GM23338 (cell line): ENCODE data around the gene EFCAB12. TPM values are rescaled to one million over a fixed set of nuclear protein-coding genes. Genes with fewer than 3 reads are reported as not detected.
"Not testable (repeated sequence)": the region's sequence is repeated elsewhere in the genome, so short reads cannot be mapped to it uniquely, and the experiment has no call there.

Experiments used
- ATAC-seq: fragments of 200-7000 bp; cut with Tn5 transposase; 3 replicates; pipeline ENCODE4 v1.9.1; 2020
- DNase-seq: peaks from one replicate; pipeline ENCODE4 v3.0.0-alpha.2; 2015; ENCODE audit warnings: low spot score
- H2AFZ ChIP-seq: fragments of 200-600 bp; sonication (generic); 2 replicates; pipeline ENCODE4 v1.8.0; 2016; ENCODE audit warnings: antibody characterized with exemption, mild to moderate bottlenecking, moderate library complexity
- H3F3A ChIP-seq: fragments of 200-600 bp; sonication (generic); replicated peaks from 2 replicates; pipeline ENCODE4 v1.8.0; 2017; ENCODE audit warnings: antibody characterized with exemption, mixed run types, low read depth
- H3K27ac ChIP-seq: fragments of 200-600 bp; sonication (generic); 2 replicates; pipeline ENCODE4 v1.6.1; 2016; ENCODE audit warnings: low read depth
- H3K27me3 ChIP-seq: fragments of 200-600 bp; sonication (generic); 2 replicates; pipeline ENCODE4 v1.8.0; 2016; ENCODE audit warnings: mild to moderate bottlenecking, mixed run types, moderate library complexity; ENCODE audit not compliant: insufficient read depth
- H3K36me3 ChIP-seq: fragments of 200-600 bp; sonication (generic); 2 replicates; pipeline ENCODE4 v1.8.0; 2016; ENCODE audit warnings: mild to moderate bottlenecking; ENCODE audit not compliant: insufficient read depth
- H3K4me1 ChIP-seq: fragments of 200-600 bp; sonication (generic); 2 replicates; pipeline ENCODE4 v1.8.0; 2016; ENCODE audit warnings: mild to moderate bottlenecking, moderate library complexity; ENCODE audit not compliant: insufficient read depth
- H3K4me2 ChIP-seq: fragments of 200-600 bp; sonication (generic); 2 replicates; pipeline ENCODE4 v1.7.1; 2017; ENCODE audit warnings: mixed run types
- H3K4me3 ChIP-seq: fragments of 200-600 bp; sonication (generic); 2 replicates; pipeline ENCODE4 v1.6.1; 2016; ENCODE audit warnings: mixed run types
- H3K79me2 ChIP-seq: fragments of 200-600 bp; sonication (generic); replicated peaks from 2 replicates; pipeline ENCODE4 v1.8.0; 2017; ENCODE audit warnings: mild to moderate bottlenecking; ENCODE audit not compliant: insufficient read depth
- H3K9me2 ChIP-seq: fragments of 200-600 bp; sonication (generic); 2 replicates; pipeline ENCODE4 v1.8.0; 2017; ENCODE audit not compliant: insufficient read depth
- H4K20me1 ChIP-seq: fragments of 200-600 bp; sonication (generic); replicated peaks from 2 replicates; pipeline ENCODE4 v1.8.0; 2017; ENCODE audit warnings: mild to moderate bottlenecking; ENCODE audit not compliant: insufficient read depth
- H3K27ac Mint-ChIP-seq: 2 replicates; pipeline ENCODE4 v1.8.0; 2020; ENCODE audit warnings: inconsistent platforms, mild to moderate bottlenecking, moderate library complexity, mixed read lengths
- H3K27me3 Mint-ChIP-seq: 3 replicates; pipeline ENCODE4 v1.8.0; 2022; ENCODE audit warnings: low read depth, mild to moderate bottlenecking, moderate library complexity, mixed read lengths, inconsistent platforms; ENCODE audit not compliant: insufficient read depth, poor library complexity
- H3K36me3 Mint-ChIP-seq: 3 replicates; pipeline ENCODE4 v1.8.0; 2021; ENCODE audit warnings: low read depth, mild to moderate bottlenecking, inconsistent platforms, moderate library complexity, mixed read lengths
- H3K4me1 Mint-ChIP-seq: 3 replicates; pipeline ENCODE4 v1.8.0; 2020; ENCODE audit warnings: mild to moderate bottlenecking, inconsistent platforms, mixed read lengths
- H3K4me3 Mint-ChIP-seq: 3 replicates; pipeline ENCODE4 v1.8.0; 2021; ENCODE audit warnings: moderate library complexity, mild to moderate bottlenecking, inconsistent platforms, mixed read lengths
- H3K9me3 Mint-ChIP-seq: 3 replicates; pipeline ENCODE4 v1.8.0; 2020; ENCODE audit warnings: moderate library complexity, mild to moderate bottlenecking, inconsistent platforms, mixed read lengths
- EZH2phosphoT487 ChIP-seq: fragments of 200-600 bp; sonication (generic); IDR thresholded peaks from one replicate; pipeline ENCODE4 v1.8.1; 2018; ENCODE audit warnings: antibody characterized with exemption; ENCODE audit not compliant: unreplicated experiment
- POLR2AphosphoS5 ChIP-seq: IDR thresholded peaks from 2 replicates; pipeline ENCODE4 v1.6.1; 2016; ENCODE audit warnings: antibody characterized with exemption, low read depth
- STAT1 ChIP-seq: IDR thresholded peaks from one replicate; pipeline ENCODE4 v1.6.1; 2016; ENCODE audit warnings: antibody characterized with exemption; ENCODE audit not compliant: unreplicated experiment
- polyA plus RNA-seq: library from polyadenylated mRNA; unstranded; fragments of >200 nt; fragmentation: Nextera tagmentation; extraction: Ambion mirVana; gene quantifications from 2 replicates; pipeline ENCODE4 v1.2.1, GENCODE V29; 2016
- total RNA-seq: library from RNA; depleted of rRNA; stranded (reverse); fragments of >200 nt; shearing (Covaris generic); gene quantifications from 2 replicates; pipeline ENCODE4 v1.2.3, GENCODE V29; 2014
- TF ChIP-seq, protein P1 (sequence below): fragments of 250-450 bp; sonication (Bioruptor Pico); IDR thresholded peaks from 2 replicates; pipeline ENCODE4 v1.5.0; 2020; ENCODE audit warnings: mild to moderate bottlenecking, moderate library complexity

The EFCAB12 gene
- total and polyA plus RNA-seq, 2 experiments from 2014 or later, result 0.24 to 0.65 TPM

DNA sequence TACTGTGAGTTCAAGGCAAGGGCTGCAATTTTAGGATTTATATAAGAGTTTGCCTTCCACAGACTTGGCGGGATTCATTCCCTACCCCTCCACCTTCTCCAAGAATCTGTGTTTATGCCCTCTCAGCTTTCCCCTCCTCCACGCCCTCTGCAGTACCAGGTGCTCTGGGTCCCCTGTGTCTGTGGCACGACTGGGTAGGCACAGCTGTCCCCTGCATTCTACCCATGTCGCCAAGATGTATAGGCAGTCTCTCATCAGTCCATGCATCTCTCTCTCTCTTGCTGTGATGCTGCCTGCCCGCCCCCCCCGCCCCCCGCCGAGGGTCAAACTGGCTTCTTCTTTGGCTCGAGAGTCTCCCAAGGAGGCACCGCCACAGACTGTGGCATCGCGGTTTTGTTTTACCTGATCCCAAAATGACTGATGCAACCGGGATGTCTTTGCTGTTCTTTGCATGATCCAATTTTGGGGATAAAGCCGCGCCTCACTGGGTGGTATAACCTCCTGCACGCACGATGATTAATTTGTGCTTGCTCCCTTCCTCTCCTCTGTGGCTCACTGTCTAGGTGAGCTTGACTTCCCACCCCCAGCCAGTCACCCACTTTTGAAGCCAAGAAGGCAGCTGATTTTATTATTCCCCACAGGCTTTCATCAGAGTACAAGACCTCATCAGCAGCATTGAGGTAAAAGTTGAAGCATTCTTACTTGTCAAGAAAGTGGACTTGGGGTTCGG is 43.7 kb downstream of the EFCAB12 start (continued):
- TF ChIP-seq, protein P1, sequence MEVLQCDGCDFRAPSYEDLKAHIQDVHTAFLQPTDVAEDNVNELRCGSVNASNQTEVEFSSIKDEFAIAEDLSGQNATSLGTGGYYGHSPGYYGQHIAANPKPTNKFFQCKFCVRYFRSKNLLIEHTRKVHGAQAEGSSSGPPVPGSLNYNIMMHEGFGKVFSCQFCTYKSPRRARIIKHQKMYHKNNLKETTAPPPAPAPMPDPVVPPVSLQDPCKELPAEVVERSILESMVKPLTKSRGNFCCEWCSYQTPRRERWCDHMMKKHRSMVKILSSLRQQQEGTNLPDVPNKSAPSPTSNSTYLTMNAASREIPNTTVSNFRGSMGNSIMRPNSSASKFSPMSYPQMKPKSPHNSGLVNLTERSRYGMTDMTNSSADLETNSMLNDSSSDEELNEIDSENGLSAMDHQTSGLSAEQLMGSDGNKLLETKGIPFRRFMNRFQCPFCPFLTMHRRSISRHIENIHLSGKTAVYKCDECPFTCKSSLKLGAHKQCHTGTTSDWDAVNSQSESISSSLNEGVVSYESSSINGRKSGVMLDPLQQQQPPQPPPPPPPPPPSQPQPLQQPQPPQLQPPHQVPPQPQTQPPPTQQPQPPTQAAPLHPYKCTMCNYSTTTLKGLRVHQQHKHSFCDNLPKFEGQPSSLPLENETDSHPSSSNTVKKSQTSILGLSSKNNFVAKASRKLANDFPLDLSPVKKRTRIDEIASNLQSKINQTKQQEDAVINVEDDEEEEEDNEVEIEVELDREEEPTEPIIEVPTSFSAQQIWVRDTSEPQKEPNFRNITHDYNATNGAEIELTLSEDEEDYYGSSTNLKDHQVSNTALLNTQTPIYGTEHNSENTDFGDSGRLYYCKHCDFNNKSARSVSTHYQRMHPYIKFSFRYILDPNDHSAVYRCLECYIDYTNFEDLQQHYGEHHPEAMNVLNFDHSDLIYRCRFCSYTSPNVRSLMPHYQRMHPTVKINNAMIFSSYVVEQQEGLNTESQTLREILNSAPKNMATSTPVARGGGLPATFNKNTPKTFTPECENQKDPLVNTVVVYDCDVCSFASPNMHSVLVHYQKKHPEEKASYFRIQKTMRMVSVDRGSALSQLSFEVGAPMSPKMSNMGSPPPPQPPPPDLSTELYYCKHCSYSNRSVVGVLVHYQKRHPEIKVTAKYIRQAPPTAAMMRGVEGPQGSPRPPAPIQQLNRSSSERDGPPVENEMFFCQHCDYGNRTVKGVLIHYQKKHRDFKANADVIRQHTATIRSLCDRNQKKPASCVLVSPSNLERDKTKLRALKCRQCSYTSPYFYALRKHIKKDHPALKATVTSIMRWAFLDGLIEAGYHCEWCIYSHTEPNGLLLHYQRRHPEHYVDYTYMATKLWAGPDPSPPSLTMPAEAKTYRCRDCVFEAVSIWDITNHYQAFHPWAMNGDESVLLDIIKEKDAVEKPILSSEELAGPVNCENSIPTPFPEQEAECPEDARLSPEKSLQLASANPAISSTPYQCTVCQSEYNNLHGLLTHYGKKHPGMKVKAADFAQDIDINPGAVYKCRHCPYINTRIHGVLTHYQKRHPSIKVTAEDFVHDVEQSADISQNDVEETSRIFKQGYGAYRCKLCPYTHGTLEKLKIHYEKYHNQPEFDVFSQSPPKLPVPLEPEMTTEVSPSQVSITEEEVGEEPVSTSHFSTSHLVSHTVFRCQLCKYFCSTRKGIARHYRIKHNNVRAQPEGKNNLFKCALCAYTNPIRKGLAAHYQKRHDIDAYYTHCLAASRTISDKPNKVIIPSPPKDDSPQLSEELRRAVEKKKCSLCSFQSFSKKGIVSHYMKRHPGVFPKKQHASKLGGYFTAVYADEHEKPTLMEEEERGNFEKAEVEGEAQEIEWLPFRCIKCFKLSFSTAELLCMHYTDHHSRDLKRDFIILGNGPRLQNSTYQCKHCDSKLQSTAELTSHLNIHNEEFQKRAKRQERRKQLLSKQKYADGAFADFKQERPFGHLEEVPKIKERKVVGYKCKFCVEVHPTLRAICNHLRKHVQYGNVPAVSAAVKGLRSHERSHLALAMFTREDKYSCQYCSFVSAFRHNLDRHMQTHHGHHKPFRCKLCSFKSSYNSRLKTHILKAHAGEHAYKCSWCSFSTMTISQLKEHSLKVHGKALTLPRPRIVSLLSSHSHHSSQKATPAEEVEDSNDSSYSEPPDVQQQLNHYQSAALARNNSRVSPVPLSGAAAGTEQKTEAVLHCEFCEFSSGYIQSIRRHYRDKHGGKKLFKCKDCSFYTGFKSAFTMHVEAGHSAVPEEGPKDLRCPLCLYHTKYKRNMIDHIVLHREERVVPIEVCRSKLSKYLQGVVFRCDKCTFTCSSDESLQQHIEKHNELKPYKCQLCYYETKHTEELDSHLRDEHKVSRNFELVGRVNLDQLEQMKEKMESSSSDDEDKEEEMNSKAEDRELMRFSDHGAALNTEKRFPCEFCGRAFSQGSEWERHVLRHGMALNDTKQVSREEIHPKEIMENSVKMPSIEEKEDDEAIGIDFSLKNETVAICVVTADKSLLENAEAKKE (CRISPR knock-in tag), result no peak
- TF ChIP-seq STAT1, result no peak
- no peak for TF ChIP-seq POLR2AphosphoS5
- TF ChIP-seq EZH2phosphoT487, result no peak

DNA sequence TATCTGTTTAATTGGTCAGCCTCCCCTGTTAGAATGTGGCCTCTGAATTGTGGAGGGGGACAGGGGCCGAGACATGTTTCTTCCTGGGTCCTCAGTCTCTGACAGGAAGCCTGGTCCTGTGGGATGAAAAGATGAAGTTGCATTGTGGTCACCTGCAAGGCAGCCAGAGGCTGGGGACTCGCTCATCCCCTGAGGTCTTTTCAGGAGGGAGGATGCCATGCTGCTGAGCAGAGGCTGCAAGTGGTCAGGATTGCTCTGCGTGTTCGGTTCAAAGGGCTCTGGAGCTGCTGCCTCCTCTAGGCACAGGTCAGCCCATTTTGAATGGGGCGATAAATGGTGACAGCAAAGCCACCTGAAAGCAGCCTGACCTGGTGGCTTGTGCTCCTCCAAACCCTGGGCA is 44.3 kb downstream of the EFCAB12 start:
- H3K27ac ChIP-seq, H3K27ac Mint-ChIP-seq, H3F3A ChIP-seq, DNase-seq, H3K36me3 ChIP-seq, H3K9me2 ChIP-seq, H3K27me3 ChIP-seq, H3K4me2 ChIP-seq, ATAC-seq, H3K4me3 Mint-ChIP-seq, H4K20me1 ChIP-seq, H3K9me3 Mint-ChIP-seq, H3K4me1 ChIP-seq, H2AFZ ChIP-seq, H3K4me3 ChIP-seq, H3K79me2 ChIP-seq: not testable (repeated sequence)
- H3K36me3 Mint-ChIP-seq, result peaks cover 25% of the 10 kb centered on the region
- peaks cover 19% of the 10 kb centered on the region for H3K4me1 Mint-ChIP-seq
- peaks cover 15% of the 10 kb centered on the region for H3K27me3 Mint-ChIP-seq
